DMS 273 (cell line): Measurements from ENCODE around the gene ZNF85.
"Not testable (repeated sequence)": the region's sequence is repeated elsewhere in the genome, so short reads cannot be mapped to it uniquely, and the experiment has no call there.

Experiments
- DNase-seq: peaks from one replicate; lab custom pipeline; 2025; ENCODE audit not compliant: unreplicated experiment; lab: John Stamatoyannopoulos, UW

Gene ZNF85

GRCh38 chr19:20923077-20923871 is at the start of gene ZNF85:
TSS of gene ZNF85 (plus strand) at chr19:20923251. CDS start at chr19:20923401, 150 bp downstream.
- DNase-seq = peak; percentile 96

- DNase-seq = no peak
Observed at GRCh38 chr19:20879501-20879900, 43.5 kb upstream of the ZNF85 start.

GRCh38 chr19:20912973-20913372 is 10.1 kb upstream of the ZNF85 start:
- no peak for DNase-seq

GRCh38 chr19:20925481-20925880 is 2.4 kb downstream of the ZNF85 start:
- DNase-seq = no peak

DNA sequence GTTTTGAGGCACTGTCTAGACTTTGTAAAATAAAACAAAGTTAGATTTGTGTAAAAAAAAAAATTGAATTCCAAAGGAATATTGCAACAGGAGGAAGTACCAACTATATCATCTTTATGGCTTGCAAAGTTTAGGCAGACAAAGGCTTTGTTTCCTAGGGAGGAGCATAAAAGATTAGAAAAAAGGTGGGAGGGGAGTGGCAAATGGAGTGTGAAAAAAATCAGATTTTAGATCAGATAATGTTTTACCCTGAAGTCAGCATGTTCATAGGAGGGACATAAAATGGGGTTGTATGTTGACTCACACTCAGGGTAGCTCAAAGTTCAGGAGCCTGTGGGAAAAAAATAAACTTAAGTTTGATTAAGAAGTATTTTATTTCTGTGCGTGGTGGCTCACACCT is 3.7 kb downstream of the ZNF85 start:
- no peak for DNase-seq

GRCh38 chr19:20928371-20928770 is 5.3 kb downstream of the ZNF85 start:
- no peak for DNase-seq

- DNase-seq = not testable (repeated sequence)
Observed at GRCh38 chr19:20936322-20936947, 13.4 kb downstream of the ZNF85 start.

DNA sequence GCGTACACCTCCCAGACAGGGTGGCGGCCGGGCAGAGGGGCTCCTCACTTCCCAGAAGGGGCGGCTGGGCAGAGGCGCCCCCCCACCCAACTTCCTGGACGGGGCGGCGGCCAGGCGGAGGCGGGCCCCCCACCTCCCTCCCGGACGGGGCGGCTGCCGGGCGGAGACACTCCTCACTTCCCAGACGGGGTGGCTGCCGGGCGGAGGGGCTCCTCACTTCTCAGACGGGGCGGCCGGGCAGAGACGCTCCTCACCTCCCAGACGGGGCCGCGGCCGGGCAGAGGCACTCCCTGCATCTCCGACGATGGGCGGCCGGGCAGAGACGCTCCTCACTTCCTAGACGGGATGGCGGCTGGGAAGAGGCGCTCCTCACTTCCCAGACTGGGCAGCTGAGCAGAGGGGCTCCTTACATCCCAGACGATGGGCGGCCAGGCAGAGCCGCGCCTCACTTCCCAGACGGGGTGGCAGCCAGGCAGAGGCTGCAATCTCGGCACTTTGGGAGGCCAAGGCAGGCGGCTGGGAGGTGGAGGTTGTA is 29.6 kb downstream of the ZNF85 start:
- DNase-seq = not testable (repeated sequence)

DNA sequence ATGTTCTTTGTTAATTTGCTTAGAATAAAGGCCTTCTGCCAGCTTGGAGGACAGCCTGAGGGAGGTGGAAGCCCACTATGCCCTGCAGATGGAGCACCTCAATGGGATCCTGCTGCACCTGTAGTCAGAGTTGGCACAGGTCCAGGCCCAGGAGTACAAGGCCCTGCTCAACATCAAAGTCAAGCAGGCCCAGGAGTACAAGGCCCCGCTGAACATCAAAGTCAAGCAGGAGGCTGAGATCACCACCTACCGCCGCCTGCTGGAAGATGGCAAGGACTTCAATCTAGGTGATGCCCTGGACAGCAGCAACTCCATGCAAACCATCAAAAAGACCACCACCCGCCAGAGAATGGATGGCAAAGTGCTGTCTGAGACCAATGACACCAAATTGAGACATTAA is 41.7 kb downstream of the ZNF85 start:
- DNase-seq = peak; percentile 7

DNA sequence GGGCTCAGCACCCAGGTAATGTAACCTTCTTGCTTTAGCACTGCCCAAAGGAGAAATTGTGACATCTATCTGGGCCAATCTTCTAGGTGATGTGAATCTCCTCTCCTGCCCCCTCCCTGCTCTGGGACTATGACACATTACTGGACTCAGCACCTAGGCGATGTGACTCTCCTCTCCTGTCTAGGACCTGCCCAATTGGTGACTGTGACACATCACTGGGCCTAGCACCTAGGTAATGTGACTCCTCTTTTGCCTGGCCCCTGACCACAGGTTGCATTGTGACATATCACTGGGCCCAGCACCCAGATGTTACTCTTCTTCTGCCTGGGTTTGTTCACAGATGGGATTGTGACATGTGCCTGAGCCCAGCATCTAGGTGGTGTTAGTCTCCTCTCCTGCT is 45.0 kb downstream of the ZNF85 start:
- no peak for DNase-seq

- DNase-seq = no peak
Observed at GRCh38 chr19:20969498-20969897, 46.4 kb downstream of the ZNF85 start.

GRCh38 chr19:20969898-20970297 is 46.8 kb downstream of the ZNF85 start:
- no peak for DNase-seq

- DNase-seq = not testable (repeated sequence)
Observed at GRCh38 chr19:20992788-20993187, 69.7 kb downstream of the ZNF85 start.

- DNase-seq = peak; percentile 91
Observed at GRCh38 chr19:20999731-21000352, 76.8 kb downstream of the ZNF85 start.
